Ascending aorta (tissue), 2 donors: Measurements from ENCODE around the gene ZSCAN1. TPM values are rescaled to one million over a fixed set of nuclear protein-coding genes. Genes with fewer than 3 reads are reported as not detected.

ENCODE experiments used
- DNase-seq, 2 donors: peaks; one replicate each; pipeline ENCODE4 v3.0.0-alpha.2; 2019; ENCODE audit warnings: low spot score in 2 of 2
- H3K27ac ChIP-seq, 2 donors: fragments of 200-600 bp; sonication (generic); one replicate each; pipeline ENCODE4 v1.5.1; 2016 to 2017; ENCODE audit warnings: mild to moderate bottlenecking in 1 of 2
- H3K27me3 ChIP-seq: fragments of 200-600 bp; sonication (generic); one replicate; pipeline ENCODE4 v1.5.1; 2017
- H3K36me3 ChIP-seq, 2 donors: fragments of 200-600 bp; sonication (generic); one replicate each; pipeline ENCODE4 v1.5.1; 2016
- H3K4me1 ChIP-seq, 2 donors: fragments of 200-600 bp; sonication (generic); one replicate each; pipeline ENCODE4 v1.5.1; 2016 to 2017; ENCODE audit warnings: mild to moderate bottlenecking in 1 of 2
- H3K4me3 ChIP-seq, 2 donors: fragments of 200-600 bp; sonication (generic); one replicate each; pipeline ENCODE4 v1.5.1; 2016 to 2017; ENCODE audit warnings: mild to moderate bottlenecking in 1 of 2
- H3K9me3 ChIP-seq, 2 donors: fragments of 200-600 bp; sonication (generic); one replicate each; pipeline ENCODE4 v1.5.1; 2016
- CTCF ChIP-seq, 3 experiments: fragments of 200-600 bp in 2 of 3; fragments of 450-650 bp in 1 of 3; sonication (generic) in 2 of 3; IDR thresholded peaks; one replicate each; pipeline ENCODE4 v1.5.1; 2016 to 2019; ENCODE audit warnings: antibody characterized with exemption in 3 of 3, mild to moderate bottlenecking in 1 of 3, moderate library complexity in 1 of 3
- intact Hi-C: fragments of 100-400 bp; cut with DNase I; formaldehyde crosslinking; loops from one replicate; pipeline ENCODE4 v1.15.1; 2023
- total RNA-seq: library from RNA; depleted of rRNA; stranded (reverse); fragments of >200 nt; gene quantifications from one replicate; pipeline ENCODE4 v1.1.0, GENCODE V29; 2016

ZSCAN1 gene
- total RNA-seq, 1 donor from 2014 or later, result not detected

DNA sequence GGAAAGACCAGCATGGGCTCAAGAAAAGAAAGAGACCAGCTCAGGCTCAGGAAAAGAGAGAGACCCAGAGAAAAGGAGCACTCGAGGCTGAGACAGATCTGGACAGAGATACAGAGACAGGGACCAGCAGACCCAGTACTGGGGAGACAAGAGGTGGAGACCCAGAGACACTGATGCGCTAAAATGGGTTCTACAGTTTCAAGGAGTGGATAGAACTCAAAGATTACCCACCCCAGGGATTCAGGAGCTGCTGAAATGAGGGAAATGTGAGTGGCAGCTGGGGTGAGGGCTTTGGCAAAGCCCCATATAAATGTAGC lies 64.8 kb downstream of the ZSCAN1 start:
- Histone ChIP-seq H3K4me1 (peaks cover 0 to 9% of the 10 kb centered on the region in 2 donors), H3K27ac (peak overlapping the region; percentile 97 to 98), H3K4me3 (peak overlapping the region; percentile 97 to 99), H3K27me3 (no peaks in the 10 kb centered on the region), H3K36me3 (peaks cover 0 to 14% of the 10 kb centered on the region in 2 donors), H3K9me3 (peaks cover 4 to 43% of the 10 kb centered on the region in 2 donors)
- intact Hi-C loops, result loop anchor here (1.0 to 10.0 kb wide), 7 partner anchors 39 to 1784 kb away; partner anchors contain the start of genes ERVK3-1, ZNF135, ZNF582 and ZNF606
- no peak for DNase-seq
- TF ChIP-seq CTCF (IDR thresholded peaks at IDR 0.05), result no peak

Other genes starting within 250 kb of the ZSCAN1 start
- gene ZNF552, start 219.1 kb upstream of the ZSCAN1 start, total RNA-seq, result 6.9 TPM
- 7.8 TPM for gene ZNF587B, start 203.7 kb upstream of the ZSCAN1 start, total RNA-seq
- 12.9 TPM for gene ZNF587, start 184.2 kb upstream of the ZSCAN1 start, total RNA-seq
- 1.8 TPM for gene ZNF814, start 145.0 kb upstream of the ZSCAN1 start, total RNA-seq
- 2.3 TPM for gene ZNF417, start 117.4 kb upstream of the ZSCAN1 start, total RNA-seq
- 0.21 TPM for gene ZNF418, start 98.6 kb upstream of the ZSCAN1 start, total RNA-seq
- 3.8 TPM for gene ZNF256, start 86.3 kb upstream of the ZSCAN1 start, total RNA-seq
- not detected for gene C19orf18, start 59.5 kb upstream of the ZSCAN1 start, total RNA-seq
- gene ZNF606, start 31.2 kb upstream of the ZSCAN1 start, total RNA-seq, result 1.5 TPM
- gene ZNF135, start 25.3 kb downstream of the ZSCAN1 start, total RNA-seq, result 3.7 TPM
- 181 TPM for gene ZSCAN18, start 64.2 kb downstream of the ZSCAN1 start, total RNA-seq
- 3.8 TPM for gene ZNF329, start 116.8 kb downstream of the ZSCAN1 start, total RNA-seq
- 14.7 TPM for gene ZNF274, start 149.0 kb downstream of the ZSCAN1 start, total RNA-seq
- 3.9 TPM for gene ZNF544, start 194.9 kb downstream of the ZSCAN1 start, total RNA-seq
- gene ZNF8, start 244.9 kb downstream of the ZSCAN1 start, total RNA-seq, result 6.0 TPM